PC-3 (cell line): ENCODE results near the gene SH3BP5.

Experiments used
- CTCF ChIP-seq: fragments of 300-600 bp; sonication (generic); conservative IDR thresholded peaks from 2 replicates; pipeline ENCODE4 v1.5.1; 2017; ENCODE audit warnings: antibody characterized with exemption, low read depth, mild to moderate bottlenecking, low read length
- EZH2 ChIP-seq: fragments of 300-600 bp; sonication (generic); IDR thresholded peaks from one replicate; pipeline ENCODE4 v1.6.1; 2017; ENCODE audit warnings: antibody characterized with exemption, mild to moderate bottlenecking, low read length; ENCODE audit not compliant: unreplicated experiment
- EZH2phosphoT487 ChIP-seq: fragments of 300-600 bp; sonication (generic); IDR thresholded peaks from 2 replicates; pipeline ENCODE4 v1.6.1; 2018; ENCODE audit warnings: mild to moderate bottlenecking, antibody characterized with exemption, low read length, borderline replicate concordance

DNA sequence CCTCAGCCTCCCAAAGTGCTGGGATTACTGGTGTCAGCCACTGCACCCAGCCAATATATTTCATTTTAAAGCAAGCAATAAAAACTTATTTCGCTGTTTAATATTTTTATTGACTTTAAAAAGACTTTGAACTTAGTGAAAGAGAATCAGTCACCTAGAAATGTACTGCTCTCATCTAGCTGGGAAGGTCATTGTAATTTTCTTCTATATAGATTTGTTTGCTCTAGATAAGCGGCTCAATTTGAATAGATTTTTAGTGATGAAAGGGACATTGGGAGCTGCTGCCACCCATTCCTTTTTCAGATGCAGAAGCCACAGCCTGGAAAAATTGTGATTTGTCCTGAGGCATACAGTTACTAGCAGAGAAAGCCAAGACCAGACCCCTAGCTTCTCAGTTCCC, 86.2 kb downstream of the SH3BP5 start:
- TF ChIP-seq EZH2 (no peak), CTCF (no peak), EZH2phosphoT487 (no peak)
